GM06990 (cell line): Measurements from ENCODE around the gene ELAVL1.

ENCODE experiments used
- DNase-seq: peaks from one replicate; pipeline ENCODE4 v3.0.0-alpha.2; 2011; ENCODE audit not compliant: insufficient read length; ENCODE audit errors: extremely low read depth
- H3K27me3 ChIP-seq: replicated peaks from 2 replicates; pipeline ENCODE4 v1.6.0; 2011; ENCODE audit warnings: low read length; ENCODE audit not compliant: control insufficient read depth, insufficient read depth
- H3K36me3 ChIP-seq: 2 replicates; pipeline ENCODE4 v1.5.1; 2011; ENCODE audit warnings: low read length; ENCODE audit not compliant: control insufficient read depth, insufficient read depth
- H3K4me3 ChIP-seq: replicated peaks from 2 replicates; pipeline ENCODE4 v1.5.1; 2011; ENCODE audit warnings: low read depth, mild to moderate bottlenecking, control low read depth, low read length
- TF ChIP-seq, protein P1 (sequence below): IDR thresholded peaks from 2 replicates; pipeline ENCODE4 v1.5.1; 2011; ENCODE audit warnings: low read length, control low read depth, mild to moderate bottlenecking, inconsistent platforms; ENCODE audit not compliant: insufficient read depth, poor library complexity, severe bottlenecking

The ELAVL1 gene

DNA sequence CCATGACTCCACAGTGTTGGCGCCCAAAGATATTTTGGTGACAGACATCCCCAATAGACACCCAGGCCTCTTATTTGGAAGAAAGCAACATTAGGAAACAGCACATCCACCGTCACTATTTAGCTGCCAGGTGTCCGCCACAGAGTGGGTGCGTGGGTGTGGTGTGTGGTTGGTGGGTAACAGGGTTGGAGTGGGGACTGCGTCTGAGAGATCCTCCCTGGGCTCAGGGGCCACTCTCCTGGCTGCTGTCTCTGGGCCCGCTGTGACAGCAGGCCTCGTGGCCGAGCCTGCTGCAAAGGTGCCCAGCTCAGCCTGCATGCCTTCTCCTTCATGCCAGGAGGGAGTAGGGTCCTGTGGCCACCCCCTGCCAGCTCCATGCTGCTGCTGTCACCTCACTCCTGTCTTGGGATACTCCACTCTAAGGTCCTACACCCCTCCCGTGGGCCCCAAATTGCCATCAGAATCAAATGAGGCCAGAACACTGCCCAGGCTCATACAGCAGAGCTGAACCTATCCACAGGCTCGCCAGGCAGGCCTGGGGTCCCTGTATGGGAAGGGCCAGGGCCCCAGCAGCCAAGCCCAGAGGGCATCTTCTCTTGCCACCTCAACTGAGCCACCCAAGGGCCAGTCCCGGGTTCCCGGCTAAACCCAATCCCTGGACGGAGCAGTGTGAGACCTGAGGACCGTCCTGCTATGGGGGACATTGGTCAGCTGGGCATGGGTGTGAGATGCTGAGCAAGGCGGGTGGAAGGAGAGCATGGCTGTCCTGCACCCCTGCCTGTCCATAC lies 37.2 kb downstream of the ELAVL1 start:
- TF ChIP-seq, protein P1, sequence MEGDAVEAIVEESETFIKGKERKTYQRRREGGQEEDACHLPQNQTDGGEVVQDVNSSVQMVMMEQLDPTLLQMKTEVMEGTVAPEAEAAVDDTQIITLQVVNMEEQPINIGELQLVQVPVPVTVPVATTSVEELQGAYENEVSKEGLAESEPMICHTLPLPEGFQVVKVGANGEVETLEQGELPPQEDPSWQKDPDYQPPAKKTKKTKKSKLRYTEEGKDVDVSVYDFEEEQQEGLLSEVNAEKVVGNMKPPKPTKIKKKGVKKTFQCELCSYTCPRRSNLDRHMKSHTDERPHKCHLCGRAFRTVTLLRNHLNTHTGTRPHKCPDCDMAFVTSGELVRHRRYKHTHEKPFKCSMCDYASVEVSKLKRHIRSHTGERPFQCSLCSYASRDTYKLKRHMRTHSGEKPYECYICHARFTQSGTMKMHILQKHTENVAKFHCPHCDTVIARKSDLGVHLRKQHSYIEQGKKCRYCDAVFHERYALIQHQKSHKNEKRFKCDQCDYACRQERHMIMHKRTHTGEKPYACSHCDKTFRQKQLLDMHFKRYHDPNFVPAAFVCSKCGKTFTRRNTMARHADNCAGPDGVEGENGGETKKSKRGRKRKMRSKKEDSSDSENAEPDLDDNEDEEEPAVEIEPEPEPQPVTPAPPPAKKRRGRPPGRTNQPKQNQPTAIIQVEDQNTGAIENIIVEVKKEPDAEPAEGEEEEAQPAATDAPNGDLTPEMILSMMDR = no peak

DNA sequence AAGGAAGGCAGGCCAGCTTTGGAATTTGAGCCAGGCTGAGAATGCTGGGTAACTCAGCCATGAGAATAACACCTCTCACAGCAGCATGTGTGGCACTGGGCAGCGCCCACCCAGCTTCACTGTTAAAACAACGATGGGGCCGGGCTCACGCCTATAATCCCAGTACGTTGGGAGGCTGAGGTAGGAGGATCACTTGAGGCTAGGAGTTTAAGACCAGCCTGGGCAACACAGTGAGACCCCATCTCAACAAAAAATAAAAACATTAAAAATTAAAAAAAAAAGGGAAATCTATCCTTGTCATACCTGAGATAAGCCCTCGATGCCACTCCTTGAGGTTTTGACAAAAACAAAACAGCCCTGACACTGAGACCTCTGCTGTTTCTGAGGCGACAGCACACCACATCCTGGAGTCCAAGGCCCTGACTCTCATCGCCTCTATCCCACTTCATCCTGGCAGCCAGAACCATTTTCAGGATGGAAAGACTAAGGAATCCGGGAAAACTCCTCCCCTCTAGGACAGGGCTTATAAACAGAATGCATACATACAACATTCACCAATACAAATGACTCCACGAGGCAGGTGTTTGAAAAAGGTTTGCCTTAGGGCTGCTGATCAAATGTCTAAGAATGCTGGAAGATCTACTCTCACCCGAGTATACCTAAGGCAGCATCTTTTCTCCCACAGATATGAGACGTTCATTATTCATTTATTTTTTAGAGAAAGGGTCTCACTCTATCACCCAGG lies 39.3 kb downstream of the ELAVL1 start:
- TF ChIP-seq, protein P1 = no peak
- Histone ChIP-seq H3K36me3 (peaks cover 36% of the 10 kb centered on the region), H3K27me3 (no peaks in the 10 kb centered on the region), H3K4me3 (no peak overlapping the region)
- no peak for DNase-seq

More for the DNA sequence above, 37.2 kb downstream of the ELAVL1 start:
- H3K36me3 ChIP-seq = peaks cover 34% of the 10 kb centered on the region
- H3K4me3 ChIP-seq = no peak overlapping the region
- no peaks in the 10 kb centered on the region for H3K27me3 ChIP-seq
- no peak for DNase-seq

GRCh38 chr19:7965259-7965841 lies 40.1 kb downstream of the ELAVL1 start:
- peaks cover 38% of the 10 kb centered on the region for H3K36me3 ChIP-seq
- DNase-seq = no peak
- TF ChIP-seq, protein P1 = no peak
- no peak overlapping the region for H3K4me3 ChIP-seq
- no peaks in the 10 kb centered on the region for H3K27me3 ChIP-seq

- peaks cover 30% of the 10 kb centered on the region for H3K36me3 ChIP-seq
- no peaks in the 10 kb centered on the region for H3K27me3 ChIP-seq
- no peak overlapping the region for H3K4me3 ChIP-seq
- TF ChIP-seq, protein P1 = no peak
- no peak for DNase-seq
Measured at GRCh38 chr19:7963566-7963965, 41.9 kb downstream of the ELAVL1 start.

- TF ChIP-seq, protein P1 = no peak
- Histone ChIP-seq H3K27me3 (no peaks in the 10 kb centered on the region), H3K36me3 (peaks cover 26% of the 10 kb centered on the region)
Measured at GRCh38 chr19:7962644-7963268, 42.7 kb downstream of the ELAVL1 start.

More at GRCh38 chr19:7962644-7963268, 42.7 kb downstream of the ELAVL1 start:
- no peak overlapping the region for H3K4me3 ChIP-seq
- no peak for DNase-seq
